Measurements from ENCODE around the gene GRID2.

DNA sequence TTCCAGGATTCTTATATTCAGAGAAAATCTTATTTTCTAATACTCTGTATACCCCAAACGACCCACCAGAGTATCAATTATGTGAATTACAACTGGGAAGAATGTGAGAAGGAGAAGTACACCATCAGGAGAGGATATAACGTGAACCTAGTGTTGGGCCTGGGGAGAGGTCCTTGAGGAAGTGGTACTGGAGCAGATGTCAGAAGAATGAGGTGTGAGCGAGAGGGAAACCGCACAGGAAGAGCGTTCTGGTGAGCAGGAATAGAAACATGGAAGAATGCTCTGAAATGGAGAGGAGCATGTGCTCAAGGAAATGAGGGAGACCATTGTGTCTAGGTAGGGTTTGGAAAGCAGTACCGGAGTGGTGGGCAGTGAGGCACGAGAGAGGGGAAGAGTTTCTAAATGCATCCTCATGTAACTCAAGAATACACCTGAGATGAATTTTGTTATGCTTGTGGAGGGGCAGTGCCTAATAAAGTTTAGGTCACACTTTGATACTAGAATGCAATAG lies 151.6 kb downstream of the GRID2 start:
- TF ChIP-seq, protein P1, sequence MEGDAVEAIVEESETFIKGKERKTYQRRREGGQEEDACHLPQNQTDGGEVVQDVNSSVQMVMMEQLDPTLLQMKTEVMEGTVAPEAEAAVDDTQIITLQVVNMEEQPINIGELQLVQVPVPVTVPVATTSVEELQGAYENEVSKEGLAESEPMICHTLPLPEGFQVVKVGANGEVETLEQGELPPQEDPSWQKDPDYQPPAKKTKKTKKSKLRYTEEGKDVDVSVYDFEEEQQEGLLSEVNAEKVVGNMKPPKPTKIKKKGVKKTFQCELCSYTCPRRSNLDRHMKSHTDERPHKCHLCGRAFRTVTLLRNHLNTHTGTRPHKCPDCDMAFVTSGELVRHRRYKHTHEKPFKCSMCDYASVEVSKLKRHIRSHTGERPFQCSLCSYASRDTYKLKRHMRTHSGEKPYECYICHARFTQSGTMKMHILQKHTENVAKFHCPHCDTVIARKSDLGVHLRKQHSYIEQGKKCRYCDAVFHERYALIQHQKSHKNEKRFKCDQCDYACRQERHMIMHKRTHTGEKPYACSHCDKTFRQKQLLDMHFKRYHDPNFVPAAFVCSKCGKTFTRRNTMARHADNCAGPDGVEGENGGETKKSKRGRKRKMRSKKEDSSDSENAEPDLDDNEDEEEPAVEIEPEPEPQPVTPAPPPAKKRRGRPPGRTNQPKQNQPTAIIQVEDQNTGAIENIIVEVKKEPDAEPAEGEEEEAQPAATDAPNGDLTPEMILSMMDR (IDR thresholded peaks at IDR 0.05): no peak
- TF ChIP-seq POLR2A (IDR thresholded peaks at IDR 0.05): no peak
